Stimulated activated memory B cell treated with anti-CD40 and anti-IgM and Interleukin-4, amounts not matched to agents 10 μg/mL and 1 μg/mL and 100 μg/mL, for 72 hours (primary cell): ENCODE data around the gene GNA14.

Source experiments
- ATAC-seq: fragments of 150-1000 bp; cut with Tn5 transposase; 2 replicates; pipeline ENCODE4 v1.10.0; 2021
- H3K27ac Mint-ChIP-seq: one replicate; pipeline ENCODE4 v1.8.0; 2022; ENCODE audit warnings: mild to moderate bottlenecking, mixed read lengths
- H3K27me3 Mint-ChIP-seq: one replicate; pipeline ENCODE4 v1.8.0; 2022; ENCODE audit warnings: mixed read lengths
- H3K36me3 Mint-ChIP-seq: one replicate; pipeline ENCODE4 v1.8.0; 2022; ENCODE audit warnings: mixed read lengths
- H3K4me1 Mint-ChIP-seq: one replicate; pipeline ENCODE4 v1.8.0; 2022; ENCODE audit warnings: mixed read lengths
- H3K4me3 Mint-ChIP-seq: one replicate; pipeline ENCODE4 v1.8.0; 2022; ENCODE audit warnings: mild to moderate bottlenecking, moderate library complexity, mixed read lengths
- H3K9me3 Mint-ChIP-seq: one replicate; pipeline ENCODE4 v1.8.0; 2022; ENCODE audit warnings: mixed read lengths

GNA14 gene

GRCh38 chr9:77475641-77476473 is 172.3 kb downstream of the GNA14 start:
- ATAC-seq: peak; percentile 56
- no peak overlapping the region for H3K4me3 Mint-ChIP-seq
- H3K27me3 Mint-ChIP-seq: no peaks in the 10 kb centered on the region
- H3K4me1 Mint-ChIP-seq: no peaks in the 10 kb centered on the region
- H3K9me3 Mint-ChIP-seq: peaks cover 12% of the 10 kb centered on the region
- no peaks in the 10 kb centered on the region for H3K36me3 Mint-ChIP-seq
- no peak overlapping the region for H3K27ac Mint-ChIP-seq

- no peak overlapping the region for H3K27ac Mint-ChIP-seq
- ATAC-seq: no peak
- H3K4me3 Mint-ChIP-seq: no peak overlapping the region
Measured at GRCh38 chr9:77474936-77475335, 173.2 kb downstream of the GNA14 start.

GRCh38 chr9:77472646-77473045 is 175.5 kb downstream of the GNA14 start:
- ATAC-seq: no peak
- Mint-ChIP-seq H3K36me3 (no peaks in the 10 kb centered on the region), H3K27ac (no peak overlapping the region), H3K9me3 (peaks cover 8% of the 10 kb centered on the region), H3K4me1 (no peaks in the 10 kb centered on the region), H3K4me3 (no peak overlapping the region), H3K27me3 (no peaks in the 10 kb centered on the region)

More at GRCh38 chr9:77474936-77475335, 173.2 kb downstream of the GNA14 start:
- Mint-ChIP-seq H3K4me1 (no peaks in the 10 kb centered on the region), H3K27me3 (no peaks in the 10 kb centered on the region), H3K9me3 (peaks cover 12% of the 10 kb centered on the region), H3K36me3 (no peaks in the 10 kb centered on the region)

- no peak overlapping the region for H3K4me3 Mint-ChIP-seq
- H3K27ac Mint-ChIP-seq: no peak overlapping the region
- peaks cover 5% of the 10 kb centered on the region for H3K9me3 Mint-ChIP-seq
- H3K36me3 Mint-ChIP-seq: no peaks in the 10 kb centered on the region
- H3K4me1 Mint-ChIP-seq: no peaks in the 10 kb centered on the region
- ATAC-seq: no peak
- H3K27me3 Mint-ChIP-seq: peaks cover under 1% of the 10 kb centered on the region
Measured at GRCh38 chr9:77471572-77471971, 176.6 kb downstream of the GNA14 start.

GRCh38 chr9:77469515-77470231 is 178.4 kb downstream of the GNA14 start:
- ATAC-seq: no peak
- Mint-ChIP-seq H3K4me3 (no peak overlapping the region), H3K27me3 (peaks cover 13% of the 10 kb centered on the region), H3K36me3 (no peaks in the 10 kb centered on the region), H3K27ac (no peak overlapping the region), H3K4me1 (no peaks in the 10 kb centered on the region), H3K9me3 (peaks cover 8% of the 10 kb centered on the region)

- H3K36me3 Mint-ChIP-seq: no peaks in the 10 kb centered on the region
- H3K9me3 Mint-ChIP-seq: peaks cover 3% of the 10 kb centered on the region
- peaks cover 24% of the 10 kb centered on the region for H3K27me3 Mint-ChIP-seq
- no peaks in the 10 kb centered on the region for H3K4me1 Mint-ChIP-seq
- ATAC-seq: no peak
- H3K4me3 Mint-ChIP-seq: no peak overlapping the region
- no peak overlapping the region for H3K27ac Mint-ChIP-seq
Measured at GRCh38 chr9:77464661-77465060, 183.5 kb downstream of the GNA14 start.

- ATAC-seq: no peak
- Mint-ChIP-seq H3K36me3 (no peaks in the 10 kb centered on the region), H3K4me3 (no peak overlapping the region), H3K4me1 (peaks cover 2% of the 10 kb centered on the region), H3K9me3 (peaks cover 3% of the 10 kb centered on the region), H3K27ac (no peak overlapping the region), H3K27me3 (peaks cover 31% of the 10 kb centered on the region)
Measured at GRCh38 chr9:77463151-77463550, 185.0 kb downstream of the GNA14 start.

GRCh38 chr9:77462066-77462465 is 186.1 kb downstream of the GNA14 start:
- Mint-ChIP-seq H3K27ac (no peak overlapping the region), H3K27me3 (peaks cover 31% of the 10 kb centered on the region), H3K4me3 (no peak overlapping the region), H3K4me1 (peaks cover 9% of the 10 kb centered on the region), H3K9me3 (peaks cover 3% of the 10 kb centered on the region), H3K36me3 (no peaks in the 10 kb centered on the region)
- no peak for ATAC-seq

GRCh38 chr9:77460938-77461337 is 187.2 kb downstream of the GNA14 start:
- Mint-ChIP-seq H3K9me3 (no peaks in the 10 kb centered on the region), H3K36me3 (no peaks in the 10 kb centered on the region), H3K4me3 (no peak overlapping the region), H3K4me1 (peaks cover 14% of the 10 kb centered on the region), H3K27me3 (peaks cover 23% of the 10 kb centered on the region), H3K27ac (no peak overlapping the region)
- ATAC-seq: no peak

GRCh38 chr9:77457916-77458592 is 190.1 kb downstream of the GNA14 start:
- H3K4me1 Mint-ChIP-seq: peaks cover 22% of the 10 kb centered on the region
- no peak overlapping the region for H3K27ac Mint-ChIP-seq
- peaks cover 18% of the 10 kb centered on the region for H3K27me3 Mint-ChIP-seq
- H3K36me3 Mint-ChIP-seq: no peaks in the 10 kb centered on the region
- ATAC-seq: peak; percentile 77
- H3K9me3 Mint-ChIP-seq: no peaks in the 10 kb centered on the region
- no peak overlapping the region for H3K4me3 Mint-ChIP-seq

GRCh38 chr9:77456829-77457437 is 191.2 kb downstream of the GNA14 start:
- Mint-ChIP-seq H3K4me3 (no peak overlapping the region), H3K27me3 (peaks cover 18% of the 10 kb centered on the region), H3K36me3 (no peaks in the 10 kb centered on the region), H3K27ac (no peak overlapping the region), H3K9me3 (no peaks in the 10 kb centered on the region), H3K4me1 (peaks cover 22% of the 10 kb centered on the region)
- peak; percentile 64 for ATAC-seq

GRCh38 chr9:77455312-77455927 is 192.7 kb downstream of the GNA14 start:
- H3K9me3 Mint-ChIP-seq: peaks cover 5% of the 10 kb centered on the region
- no peak overlapping the region for H3K27ac Mint-ChIP-seq
- no peak overlapping the region for H3K4me3 Mint-ChIP-seq
- no peaks in the 10 kb centered on the region for H3K36me3 Mint-ChIP-seq
- peaks cover 22% of the 10 kb centered on the region for H3K4me1 Mint-ChIP-seq
- no peak for ATAC-seq
- H3K27me3 Mint-ChIP-seq: peaks cover 22% of the 10 kb centered on the region

GRCh38 chr9:77454663-77455062 is 193.5 kb downstream of the GNA14 start:
- peaks cover 20% of the 10 kb centered on the region for H3K27me3 Mint-ChIP-seq
- no peak for ATAC-seq
- peaks cover 22% of the 10 kb centered on the region for H3K4me1 Mint-ChIP-seq
- no peaks in the 10 kb centered on the region for H3K36me3 Mint-ChIP-seq
- no peak overlapping the region for H3K4me3 Mint-ChIP-seq
- H3K9me3 Mint-ChIP-seq: peaks cover 5% of the 10 kb centered on the region
- H3K27ac Mint-ChIP-seq: no peak overlapping the region

GRCh38 chr9:77453825-77454647 is 194.1 kb downstream of the GNA14 start:
- H3K27me3 Mint-ChIP-seq: peaks cover 14% of the 10 kb centered on the region

More at GRCh38 chr9:77453825-77454647, 194.1 kb downstream of the GNA14 start:
- peak overlapping the region; percentile 61 for H3K27ac Mint-ChIP-seq
- ATAC-seq: peak; percentile 58
- H3K4me3 Mint-ChIP-seq: peak overlapping the region; percentile 79
- H3K9me3 Mint-ChIP-seq: peaks cover 5% of the 10 kb centered on the region
- peaks cover 22% of the 10 kb centered on the region for H3K4me1 Mint-ChIP-seq
- H3K36me3 Mint-ChIP-seq: no peaks in the 10 kb centered on the region
